KMS-11 (cell line): ENCODE results near the gene JAG2.

Experiments
- H2AFZ ChIP-seq: fragments of 200-600 bp; sonication (generic); 2 replicates; pipeline ENCODE4 v1.6.1; 2016; ENCODE audit warnings: antibody characterized with exemption, mixed run types, low read depth
- H3K27ac ChIP-seq: fragments of 200-600 bp; sonication (generic); 2 replicates; pipeline ENCODE4 v1.6.1; 2016; ENCODE audit warnings: mild to moderate bottlenecking, mixed run types
- H3K27me3 ChIP-seq: fragments of 200-600 bp; sonication (generic); 2 replicates; pipeline ENCODE4 v1.6.1; 2017; ENCODE audit warnings: mild to moderate bottlenecking, low read depth, mixed run types, moderate library complexity; ENCODE audit not compliant: insufficient read depth
- H3K36me3 ChIP-seq: fragments of 200-600 bp; sonication (generic); 2 replicates; pipeline ENCODE4 v1.6.1; 2017; ENCODE audit warnings: mild to moderate bottlenecking, mixed run types; ENCODE audit not compliant: insufficient read depth
- H3K4me1 ChIP-seq: fragments of 200-600 bp; sonication (generic); 2 replicates; pipeline ENCODE4 v1.6.1; 2016; ENCODE audit warnings: mild to moderate bottlenecking, low read depth, mixed run types; ENCODE audit not compliant: poor library complexity, severe bottlenecking
- H3K4me2 ChIP-seq: fragments of 200-600 bp; sonication (generic); 2 replicates; pipeline ENCODE4 v1.7.0; 2016; ENCODE audit warnings: mild to moderate bottlenecking, mixed run types
- H3K4me3 ChIP-seq: fragments of 200-600 bp; sonication (generic); IDR thresholded peaks from 2 replicates; pipeline ENCODE4 v1.6.1; 2017; ENCODE audit warnings: low read depth, low read length, mixed read lengths; ENCODE audit not compliant: insufficient read depth
- H3K79me2 ChIP-seq: fragments of 200-600 bp; sonication (generic); 2 replicates; pipeline ENCODE4 v1.6.1; 2016; ENCODE audit warnings: low read depth, mixed run types; ENCODE audit not compliant: insufficient read depth
- H3K9ac ChIP-seq: fragments of 200-600 bp; sonication (generic); 2 replicates; pipeline ENCODE4 v1.6.1; 2016; ENCODE audit warnings: mild to moderate bottlenecking, mixed run types
- H4K20me1 ChIP-seq: fragments of 200-600 bp; sonication (generic); 2 replicates; pipeline ENCODE4 v1.6.1; 2016; ENCODE audit warnings: mild to moderate bottlenecking, mixed run types; ENCODE audit not compliant: insufficient read depth
- CTCF ChIP-seq: fragments of 200-600 bp; sonication (generic); conservative IDR thresholded peaks from 2 replicates; pipeline ENCODE4 v1.6.1; 2017; ENCODE audit warnings: low read depth, mild to moderate bottlenecking, antibody characterized with exemption, low read length, moderate library complexity, mixed read lengths

JAG2 gene

DNA sequence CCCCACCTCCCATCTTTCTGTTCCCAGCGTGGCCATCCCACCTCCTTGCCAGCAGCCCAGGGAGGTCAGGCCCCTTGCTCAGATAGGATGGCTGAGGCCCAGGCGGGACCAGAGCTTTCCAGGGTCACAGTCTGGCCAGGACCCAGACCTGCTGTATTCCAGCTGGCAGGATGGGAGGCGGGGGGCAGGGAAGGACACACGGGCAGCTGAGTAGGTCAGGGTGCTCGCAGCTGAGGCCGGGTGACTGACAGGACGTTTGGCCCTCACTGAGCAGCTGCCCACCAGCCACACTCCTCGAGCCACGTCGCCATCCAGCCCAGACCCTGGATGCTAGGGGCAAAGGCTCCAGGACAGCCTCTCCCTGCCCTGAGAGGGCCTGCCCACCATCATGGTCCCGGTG, 8.5 kb upstream of the JAG2 start:
- no peak for TF ChIP-seq CTCF
- Histone ChIP-seq H3K4me1 (no peaks in the 10 kb centered on the region), H2AFZ (no peak overlapping the region), H3K27me3 (no peaks in the 10 kb centered on the region; the same call in 1 of the 2 replicates), H3K27ac (no peak overlapping the region), H4K20me1 (no peaks in the 10 kb centered on the region), H3K4me2 (no peak overlapping the region), H3K9ac (no peak overlapping the region), H3K79me2 (no peaks in the 10 kb centered on the region), H3K36me3 (no peaks in the 10 kb centered on the region), H3K4me3 (no peak overlapping the region)

DNA sequence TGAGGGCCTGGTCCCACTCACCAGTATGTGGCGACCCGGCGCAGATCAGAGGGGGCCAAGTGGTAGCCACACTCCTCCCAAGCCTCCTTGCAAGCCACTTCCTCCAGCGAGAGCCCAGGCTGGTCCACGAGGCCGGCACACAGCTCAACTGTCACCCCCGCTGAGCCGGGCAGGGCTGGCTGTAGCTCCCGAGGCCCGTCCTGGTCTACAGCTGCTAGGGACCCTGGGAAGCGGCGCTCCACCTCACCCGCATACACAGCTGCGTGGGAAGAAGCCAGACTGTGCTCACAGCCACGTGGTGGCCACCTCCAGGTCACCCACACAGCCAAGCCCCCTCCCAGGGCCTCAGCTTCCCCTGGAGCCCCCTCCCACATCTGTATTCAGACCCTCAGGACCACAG, 7.9 kb upstream of the JAG2 start:
- H3K79me2 ChIP-seq, result no peaks in the 10 kb centered on the region
- H3K4me3 ChIP-seq, result no peak overlapping the region
- H3K9ac ChIP-seq, result no peak overlapping the region
- TF ChIP-seq CTCF, result no peak
- no peak overlapping the region for H3K4me2 ChIP-seq
- no peaks in the 10 kb centered on the region for H3K36me3 ChIP-seq
- H2AFZ ChIP-seq, result no peak overlapping the region
- H3K27ac ChIP-seq, result no peak overlapping the region
- H4K20me1 ChIP-seq, result no peaks in the 10 kb centered on the region
- no peaks in the 10 kb centered on the region for H3K4me1 ChIP-seq
- no peaks in the 10 kb centered on the region for H3K27me3 ChIP-seq

GRCh38 chr14:105173901-105174894, 5.6 kb upstream of the JAG2 start:
- no peak overlapping the region for H3K4me3 ChIP-seq
- no peak for TF ChIP-seq CTCF
- no peak overlapping the region for H3K9ac ChIP-seq
- H3K79me2 ChIP-seq, result no peaks in the 10 kb centered on the region
- no peaks in the 10 kb centered on the region; the same call in 1 of the 2 replicates for H3K27me3 ChIP-seq
- no peak overlapping the region for H2AFZ ChIP-seq
- no peaks in the 10 kb centered on the region for H3K4me1 ChIP-seq
- no peaks in the 10 kb centered on the region for H3K36me3 ChIP-seq
- no peak overlapping the region for H3K4me2 ChIP-seq
- H4K20me1 ChIP-seq, result no peaks in the 10 kb centered on the region
- H3K27ac ChIP-seq, result no peak overlapping the region

- Histone ChIP-seq H3K9ac (no peak overlapping the region), H3K27ac (no peak overlapping the region), H3K4me1 (no peaks in the 10 kb centered on the region), H4K20me1 (no peaks in the 10 kb centered on the region), H3K27me3 (no peaks in the 10 kb centered on the region; the same call in 1 of the 2 replicates), H2AFZ (no peak overlapping the region), H3K79me2 (no peaks in the 10 kb centered on the region), H3K4me3 (no peak overlapping the region), H3K36me3 (no peaks in the 10 kb centered on the region), H3K4me2 (no peak overlapping the region)
- TF ChIP-seq CTCF, result no peak
Measured at GRCh38 chr14:105173145-105173544, 4.6 kb upstream of the JAG2 start.
